IMR-90 (cell line): ENCODE data around the gene FASTKD1. TPM values are rescaled to one million over a fixed set of nuclear protein-coding genes. Genes with fewer than 3 reads are reported as not detected.

Source experiments
- ATAC-seq: fragments of 200-7000 bp; cut with Tn5 transposase; 2 replicates; pipeline ENCODE4 v1.9.1; 2020; ENCODE audit warnings: low read depth, mild to moderate bottlenecking, moderate library complexity
- BruUV-seq: library from RNA; stranded (reverse); fragments of 400-500 nt; replicated peaks from 2 replicates; lab custom pipeline; 2021; lab: Mats Ljungman, UMichigan
- CTCF ChIA-PET: fragments of 300-600 bp; formaldehyde crosslinking; extraction: SDS; loops from one replicate; lab custom pipeline; 2021; ENCODE audit warnings: antibody characterized with exemption; lab: Yijun Ruan, JAX
- POLR2A ChIA-PET: fragments of 300-600 bp; sonication (Branson Sonifier 250); formaldehyde crosslinking; loops from one replicate; lab custom pipeline; 2022; ENCODE audit warnings: antibody characterized with exemption; ENCODE audit not compliant: unreplicated experiment; lab: Charles Lee
- DNase-seq: peaks from one replicate; pipeline ENCODE4 v3.0.0; 2013
- H2AFZ ChIP-seq: replicated peaks from 2 replicates; pipeline ENCODE3; 2013; ENCODE audit warnings: low read length, mild to moderate bottlenecking; ENCODE audit not compliant: poor library complexity
- H2AK5ac ChIP-seq: 2 replicates; pipeline ENCODE4 v1.6.1; 2013; ENCODE audit warnings: low read depth, low read length, inconsistent platforms
- H2AK9ac ChIP-seq: replicated peaks from 2 replicates; pipeline ENCODE3; 2013; ENCODE audit warnings: mild to moderate bottlenecking, low read depth, low read length, moderate library complexity; ENCODE audit not compliant: poor library complexity
- H2BK120ac ChIP-seq: 2 replicates; pipeline ENCODE4 v1.6.1; 2013; ENCODE audit warnings: low read depth, low read length, inconsistent platforms
- H2BK15ac ChIP-seq: 3 replicates; pipeline ENCODE4 v1.6.1; 2013; ENCODE audit warnings: low read depth, low read length, inconsistent platforms
- H2BK20ac ChIP-seq: 2 replicates; pipeline ENCODE4 v1.6.1; 2013; ENCODE audit warnings: low read depth, mild to moderate bottlenecking, inconsistent platforms, low read length, moderate library complexity
- H2BK5ac ChIP-seq: 2 replicates; pipeline ENCODE4 v1.6.1; 2013; ENCODE audit warnings: mild to moderate bottlenecking, low read depth, low read length, inconsistent platforms; ENCODE audit not compliant: poor library complexity, severe bottlenecking
- H3K14ac ChIP-seq: replicated peaks from 2 replicates; pipeline ENCODE4 v1.6.1; 2013; ENCODE audit warnings: low read depth, low read length, inconsistent platforms
- H3K18ac ChIP-seq: 2 replicates; pipeline ENCODE4 v1.6.1; 2013; ENCODE audit warnings: low read depth, low read length, control low read depth
- H3K23ac ChIP-seq: 2 replicates; pipeline ENCODE4 v1.6.1; 2013; ENCODE audit warnings: low read depth, low read length, inconsistent platforms
- H3K27ac ChIP-seq: 2 replicates; pipeline ENCODE4 v1.5.1; 2013; ENCODE audit warnings: mild to moderate bottlenecking, control low read depth, low read length; ENCODE audit not compliant: insufficient read depth
- H3K27me3 ChIP-seq: 2 replicates; pipeline ENCODE4 v1.6.1; 2013; ENCODE audit warnings: low read length; ENCODE audit not compliant: control insufficient read depth, insufficient read depth
- H3K36me3 ChIP-seq: 2 replicates; pipeline ENCODE4 v1.6.1; 2013; ENCODE audit warnings: low read length, mixed read lengths; ENCODE audit not compliant: control insufficient read depth, insufficient read depth
- H3K4ac ChIP-seq: 2 replicates; pipeline ENCODE4 v1.6.1; 2013; ENCODE audit warnings: low read depth, low read length, inconsistent platforms
- H3K4me1 ChIP-seq: 2 replicates; pipeline ENCODE4 v1.6.1; 2013; ENCODE audit warnings: low read length, mixed read lengths; ENCODE audit not compliant: control insufficient read depth, insufficient read depth
- H3K4me2 ChIP-seq: 2 replicates; pipeline ENCODE4 v1.6.1; 2013; ENCODE audit warnings: low read depth, mild to moderate bottlenecking, control low read depth, low read length, moderate library complexity
- H3K4me3 ChIP-seq: 2 replicates; pipeline ENCODE4 v1.5.1; 2013; ENCODE audit warnings: low read depth, mild to moderate bottlenecking, control low read depth, low read length, moderate library complexity; ENCODE audit not compliant: insufficient read depth
- H3K56ac ChIP-seq: 2 replicates; pipeline ENCODE4 v1.6.1; 2013; ENCODE audit warnings: low read length, inconsistent platforms; ENCODE audit not compliant: insufficient read depth; ENCODE audit errors: extremely low read depth
- H3K79me1 ChIP-seq, 2 experiments: 2 replicates each; pipeline ENCODE4 v1.6.1; 2013; ENCODE audit warnings: low read length in 2 of 2, inconsistent platforms in 1 of 2, low read depth in 1 of 2
- H3K9ac ChIP-seq: 2 replicates; pipeline ENCODE4 v1.6.1; 2013; ENCODE audit warnings: low read depth, low read length, control low read depth
- H3K9me1 ChIP-seq: 2 replicates; pipeline ENCODE4 v1.6.1; 2013; ENCODE audit warnings: low read length, inconsistent platforms; ENCODE audit not compliant: insufficient read depth
- H3K9me3 ChIP-seq: 2 replicates; pipeline ENCODE4 v1.6.1; 2013; ENCODE audit warnings: low read length; ENCODE audit not compliant: control insufficient read depth, insufficient read depth
- H4K20me1 ChIP-seq: 2 replicates; pipeline ENCODE4 v1.6.1; 2013; ENCODE audit warnings: low read length, inconsistent platforms; ENCODE audit not compliant: insufficient read depth
- H4K5ac ChIP-seq: 2 replicates; pipeline ENCODE4 v1.6.1; 2013; ENCODE audit warnings: mild to moderate bottlenecking, low read depth, low read length, control low read depth
- H4K8ac ChIP-seq, 2 experiments: 2 replicates each; pipeline ENCODE4 v1.6.1; 2013; ENCODE audit warnings: low read depth in 2 of 2, low read length in 2 of 2, control low read depth in 1 of 2, inconsistent platforms in 1 of 2
- H4K91ac ChIP-seq: 2 replicates; pipeline ENCODE4 v1.6.1; 2013; ENCODE audit warnings: low read depth, low read length, inconsistent platforms; ENCODE audit not compliant: insufficient read depth
- CTCF ChIP-seq: conservative IDR thresholded peaks from 2 replicates; pipeline ENCODE4 v1.5.1; 2012; ENCODE audit warnings: mild to moderate bottlenecking, low read depth, low read length, improper control_type of control experiment
- ELK1 ChIP-seq: fragments of 150-350 bp; IDR thresholded peaks from 2 replicates; pipeline ENCODE4 v1.6.1; 2016; ENCODE audit warnings: low read depth, mild to moderate bottlenecking, low read length, moderate library complexity, borderline replicate concordance
- MAFK ChIP-seq: IDR thresholded peaks from 2 replicates; pipeline ENCODE4 v1.6.1; 2012; ENCODE audit warnings: low read depth, low read length, improper control_type of control experiment
- MXI1 ChIP-seq: IDR thresholded peaks from 2 replicates; pipeline ENCODE4 v1.6.1; 2012; ENCODE audit warnings: low read depth, mild to moderate bottlenecking, low read length, moderate library complexity, borderline replicate concordance
- NFE2L2 ChIP-seq: fragments of 150-350 bp; IDR thresholded peaks from 2 replicates; pipeline ENCODE4 v1.6.1; 2016; ENCODE audit warnings: low read depth, mild to moderate bottlenecking, low read length
- RAD21 ChIP-seq: IDR thresholded peaks from 2 replicates; pipeline ENCODE4 v1.6.1; 2012; ENCODE audit warnings: low read length, improper control_type of control experiment
- USF2 ChIP-seq: fragments of 150-350 bp; IDR thresholded peaks from 2 replicates; pipeline ENCODE4 v1.6.1; 2017; ENCODE audit warnings: mild to moderate bottlenecking, antibody characterized with exemption, low read length, low read depth
- dilution Hi-C: fragments of 300-500 bp; cut with HindIII; formaldehyde crosslinking; loops from one replicate; pipeline ENCODE4 v1.14.3; 2018; ENCODE audit warnings: low sequenced_read_pairs; ENCODE audit not compliant: unreplicated experiment
- in situ Hi-C: fragments of 300-500 bp; cut with MboI; formaldehyde crosslinking; loops from 3 replicates; pipeline ENCODE4 v1.14.3; 2019; ENCODE audit warnings: low sequenced_read_pairs, inconsistent platforms, mixed read lengths
- intact Hi-C: fragments of 100-400 bp; cut with micrococcal nuclease; formaldehyde crosslinking; loops from 2 replicates; pipeline ENCODE4 v1.10.0; 2022
- polyA plus RNA-seq, 3 experiments: library from polyadenylated mRNA; depleted of rRNA; stranded (reverse); fragments of >200 nt; gene quantifications; 2 replicates each; pipeline ENCODE4 v1.2.3, GENCODE V29; 2012; ENCODE audit warnings: low replicate concordance in 1 of 3
- total RNA-seq: library from RNA; depleted of rRNA; stranded (reverse); fragments of >200 nt; gene quantifications from 2 replicates; pipeline ENCODE4 v1.2.3, GENCODE V29; 2012

FASTKD1 gene
- total and polyA plus RNA-seq, 2 of the 4 experiments (the other 2 are of a cell fraction) = 11.4 to 11.5 TPM

GRCh38 chr2:169526451-169526850, 47.2 kb downstream of the FASTKD1 start:
- no peaks in the 10 kb centered on the region for H3K79me1 ChIP-seq

More at GRCh38 chr2:169526451-169526850, 47.2 kb downstream of the FASTKD1 start:
- H3K27ac ChIP-seq = no peak overlapping the region
- H4K8ac ChIP-seq = no peak overlapping the region
- no peaks in the 10 kb centered on the region for H3K9me3 ChIP-seq
- no peak overlapping the region for H3K23ac ChIP-seq
- intact Hi-C loops = loop anchor here (5.0 to 10.0 kb wide), 2 partner anchors 266 to 512 kb away; no protein-coding TSS in a partner anchor
- no peaks in the 10 kb centered on the region for H4K20me1 ChIP-seq
- no peak overlapping the region for H2BK15ac ChIP-seq
- H3K56ac ChIP-seq = no peak overlapping the region
- no peak overlapping the region for H2BK120ac ChIP-seq
- dilution Hi-C loops = no loop called here
- no TSS peak for BruUV-seq
- no peak overlapping the region for H3K4ac ChIP-seq
- no peaks in the 10 kb centered on the region for H3K27me3 ChIP-seq
- DNase-seq = peak; percentile 28
- H3K14ac ChIP-seq = no peak overlapping the region
- H2BK5ac ChIP-seq = no peak overlapping the region
- ChIA-PET CTCF (no interaction called here), POLR2A (no interaction called here)
- no peak overlapping the region for H3K4me2 ChIP-seq
- no peaks in the 10 kb centered on the region for H3K36me3 ChIP-seq
- H2AK5ac ChIP-seq = no peak overlapping the region
- no peak overlapping the region for H3K4me3 ChIP-seq
- H3K9me1 ChIP-seq = no peaks in the 10 kb centered on the region
- H2BK20ac ChIP-seq = no peak overlapping the region
- TF ChIP-seq MXI1 (no peak), CTCF (no peak), RAD21 (no peak), NFE2L2 (no peak), USF2 (no peak), ELK1 (no peak), MAFK (no peak)
- in situ Hi-C loops = no loop called here
- H3K9ac ChIP-seq = no peak overlapping the region
- no peak overlapping the region; the same call in 1 of the 2 replicates for H3K18ac ChIP-seq
- H4K5ac ChIP-seq = no peak overlapping the region
- no peak overlapping the region for H4K91ac ChIP-seq
- no peak overlapping the region for H2AK9ac ChIP-seq
- ATAC-seq = no peak
- no peaks in the 10 kb centered on the region for H3K4me1 ChIP-seq
- H2AFZ ChIP-seq = no peak overlapping the region
